GM21526 (cell line): Measurements from ENCODE around the gene MEIOSIN.

Experiments used
- ATAC-seq: cut with Tn5 transposase; IDR thresholded peaks from one replicate; pipeline ENCODE4 v1.9.1; 2021; ENCODE audit warnings: moderate library complexity; ENCODE audit not compliant: unreplicated experiment, low FRiP score

MEIOSIN gene

DNA sequence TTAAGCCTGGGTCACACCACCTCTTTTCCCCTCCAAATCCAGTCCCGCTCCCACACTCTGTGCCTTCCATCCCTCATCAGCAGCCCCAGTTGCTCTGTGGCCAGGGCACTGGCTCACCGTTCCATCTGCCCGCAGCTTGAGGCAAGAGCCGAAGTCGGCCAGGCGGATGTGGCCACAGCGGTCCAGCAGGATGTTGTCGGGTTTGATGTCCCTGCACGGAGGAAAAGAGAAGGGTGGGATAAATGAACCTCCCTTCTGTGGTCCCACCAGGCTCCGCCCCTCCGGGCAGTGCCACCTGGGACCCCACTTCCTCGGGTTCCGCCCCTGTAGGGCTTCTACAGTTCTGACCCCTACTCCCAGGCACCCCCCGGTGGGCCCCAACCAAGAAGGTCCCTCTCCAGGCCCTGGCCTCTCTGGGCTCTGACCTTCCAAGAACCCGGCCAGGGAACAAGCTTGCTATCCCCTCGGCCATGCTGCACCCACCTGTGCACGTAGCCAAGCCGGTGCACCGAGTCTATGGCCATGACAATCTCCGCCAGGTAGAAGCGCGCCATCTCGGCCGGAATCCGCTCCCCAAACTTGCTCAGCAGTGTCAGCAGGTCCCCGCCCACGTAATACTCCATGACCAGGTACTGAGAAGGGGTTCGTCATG is 44.9 kb downstream of the MEIOSIN start:
- no peak for ATAC-seq

DNA sequence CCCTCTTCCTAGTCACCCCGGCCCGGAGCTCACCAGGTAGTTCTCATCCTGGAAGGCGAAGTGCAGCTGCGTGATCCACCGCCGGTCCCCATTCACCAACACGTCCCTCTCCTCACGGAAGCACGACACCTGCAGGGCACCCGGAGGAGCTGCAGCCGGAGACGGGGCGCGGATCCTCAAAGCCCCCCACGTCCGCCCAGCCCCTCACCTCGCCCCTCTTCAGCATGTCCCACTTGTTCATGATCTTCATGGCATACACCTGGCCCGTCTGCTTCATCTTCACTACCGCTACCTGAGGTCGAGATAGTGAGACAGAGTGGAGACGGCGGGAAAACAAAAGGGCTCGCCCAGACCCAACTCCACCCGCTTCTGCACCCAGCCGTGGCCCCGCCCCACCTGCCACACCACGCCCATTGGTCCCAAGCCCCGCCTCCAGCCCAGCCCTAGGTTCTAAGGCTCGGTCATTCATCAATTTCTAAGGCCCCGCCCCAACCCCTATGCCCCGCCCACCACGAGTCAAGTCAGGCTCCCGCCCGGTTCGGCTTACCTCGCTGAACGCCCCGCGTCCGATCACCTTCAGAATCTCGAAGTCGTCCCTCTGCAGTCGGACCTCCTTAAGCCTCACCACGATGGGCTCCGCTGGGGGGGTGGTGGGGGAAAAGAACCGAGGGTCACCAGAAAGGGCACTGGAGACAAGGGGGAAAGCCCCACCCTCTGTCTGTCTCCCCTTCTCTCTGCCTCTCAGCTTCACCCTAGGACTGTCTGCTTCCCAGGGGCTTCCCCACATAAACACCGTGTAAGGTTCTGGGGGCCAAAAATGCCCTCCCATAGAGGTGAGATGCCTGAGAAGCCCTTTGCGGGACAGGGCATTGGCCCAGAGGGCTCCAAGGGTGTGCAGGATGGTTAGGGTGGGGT is 46.2 kb downstream of the MEIOSIN start:
- ATAC-seq: peak; percentile 53

DNA sequence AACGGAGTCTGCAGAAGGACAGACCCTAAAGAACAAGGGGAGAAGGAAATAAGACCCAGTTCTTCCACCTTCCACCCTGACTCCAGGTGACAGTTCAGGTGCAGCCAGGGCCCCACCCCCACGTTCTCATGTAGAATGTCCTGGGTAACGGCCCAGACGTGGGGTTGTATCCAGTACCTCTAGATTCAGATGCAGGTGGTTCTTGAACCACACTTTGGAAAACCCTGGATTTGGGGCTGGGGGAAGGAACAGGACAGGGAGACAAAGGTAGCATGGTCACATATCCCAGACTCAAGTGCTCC is 46.9 kb downstream of the MEIOSIN start:
- ATAC-seq: no peak

DNA sequence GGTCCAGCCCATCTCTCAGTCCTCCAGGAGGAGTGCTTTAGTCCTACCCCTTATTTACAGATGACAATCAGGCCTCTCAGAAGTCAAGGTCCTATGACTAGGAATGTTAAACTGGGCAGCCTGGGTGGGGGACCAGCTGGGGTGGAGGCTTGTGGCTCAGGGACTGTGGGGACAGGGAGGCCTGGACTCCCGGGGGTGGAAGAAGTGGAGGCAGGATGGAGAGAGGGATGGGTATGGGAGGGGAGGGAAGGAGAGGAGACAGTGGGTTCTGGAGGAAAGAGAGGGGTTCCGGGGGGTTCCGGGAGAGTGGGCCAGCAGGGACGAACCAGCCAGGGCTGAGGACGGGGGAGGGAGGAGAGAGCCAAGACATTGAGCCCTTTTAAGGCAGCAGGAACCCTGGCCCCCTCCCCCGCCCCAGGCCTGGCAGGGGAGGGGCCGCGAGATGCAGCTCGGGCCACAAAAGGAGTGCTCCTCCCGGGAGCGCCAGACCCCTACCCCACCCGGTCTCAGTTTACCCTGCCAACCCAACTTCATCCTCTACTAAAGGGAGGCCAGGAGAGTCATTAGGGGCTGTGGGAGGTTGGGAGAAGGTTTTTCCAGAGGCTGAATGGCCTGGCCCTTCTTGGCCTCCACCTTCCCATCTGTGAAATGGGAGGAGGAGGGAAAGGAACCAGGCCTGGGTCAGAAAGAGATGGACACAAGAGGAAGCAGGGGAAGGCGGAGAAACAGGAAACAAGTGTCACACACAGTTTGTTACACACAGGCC is 47.4 kb downstream of the MEIOSIN start:
- no peak for ATAC-seq

DNA sequence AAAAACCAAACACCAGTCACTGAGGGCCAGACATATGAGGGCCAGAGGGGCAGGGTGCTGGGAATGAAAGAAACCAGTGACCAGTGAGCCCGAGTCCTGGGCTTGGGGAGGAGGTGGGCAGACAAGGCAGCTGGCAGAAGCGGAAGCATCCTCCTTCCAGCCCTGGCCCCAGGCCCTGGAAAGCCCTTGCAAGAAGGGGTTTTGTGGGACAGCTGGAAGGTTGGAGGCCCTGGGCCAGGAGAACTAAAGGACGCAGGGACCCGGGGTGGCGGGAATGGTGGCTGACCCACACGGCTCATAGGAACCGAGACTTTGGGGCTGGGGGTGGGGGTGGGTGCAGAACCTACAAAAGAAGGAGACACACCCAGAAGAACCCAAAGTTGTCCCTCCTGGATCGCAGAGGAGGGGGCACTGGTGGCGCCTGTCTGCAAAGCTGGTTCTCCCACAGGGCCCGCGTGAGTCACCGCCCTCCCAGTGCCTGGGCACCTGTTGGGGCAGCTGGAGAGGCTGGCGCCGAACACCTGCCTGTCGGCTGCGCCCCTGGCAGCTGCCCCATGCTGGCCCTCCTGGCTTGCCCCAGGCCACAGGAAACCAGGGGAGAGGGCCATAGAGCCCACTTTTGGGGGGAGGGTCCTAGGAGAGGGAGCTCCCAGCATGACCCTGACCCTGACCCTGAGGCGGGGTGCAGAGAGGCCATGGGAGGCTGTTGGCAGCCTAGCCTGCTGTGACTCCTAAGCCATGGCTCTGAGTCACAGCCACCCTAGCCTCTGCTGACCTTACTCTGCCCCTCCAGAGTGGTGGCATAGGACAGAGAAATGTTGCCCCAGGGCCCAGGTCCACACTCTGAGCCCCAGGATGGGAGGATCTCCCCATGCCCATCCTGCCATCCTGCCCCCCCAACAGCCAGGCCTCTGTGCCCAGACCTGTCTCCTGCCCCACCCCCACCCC is 48.2 kb downstream of the MEIOSIN start:
- ATAC-seq: no peak

DNA sequence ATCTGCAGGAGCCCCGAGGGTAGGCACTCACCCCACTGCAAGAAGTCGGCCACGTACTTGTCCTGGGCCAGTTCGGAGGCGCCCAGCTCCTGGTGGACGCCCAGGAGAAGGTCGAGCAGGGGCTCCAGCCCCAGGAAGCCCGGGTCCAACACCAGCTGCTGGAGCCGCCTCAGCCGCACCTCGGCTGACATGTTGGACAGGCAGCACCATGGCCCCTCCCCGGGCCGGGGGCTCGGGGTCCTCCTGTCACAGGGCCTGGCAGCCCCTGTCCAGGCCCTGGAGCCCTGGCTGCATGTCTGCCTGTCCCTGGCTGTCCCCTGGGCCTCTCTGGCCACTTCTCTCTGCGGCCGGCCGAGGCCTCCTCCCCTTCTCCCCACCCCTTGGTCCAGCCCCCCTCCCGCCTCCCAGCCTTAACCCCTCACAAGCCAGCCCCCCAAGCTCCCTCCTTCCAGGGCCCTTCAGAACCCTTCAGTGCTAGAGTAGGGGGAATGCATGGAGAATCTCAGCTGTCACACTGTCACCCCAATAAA is 49.0 kb downstream of the MEIOSIN start, which contains the start of gene DMPK:
DMPK (minus strand) TSS at position 329 of the 530 bp plus-strand sequence; CDS start at position 191, 138 bp downstream.
- no peak for ATAC-seq

DNA sequence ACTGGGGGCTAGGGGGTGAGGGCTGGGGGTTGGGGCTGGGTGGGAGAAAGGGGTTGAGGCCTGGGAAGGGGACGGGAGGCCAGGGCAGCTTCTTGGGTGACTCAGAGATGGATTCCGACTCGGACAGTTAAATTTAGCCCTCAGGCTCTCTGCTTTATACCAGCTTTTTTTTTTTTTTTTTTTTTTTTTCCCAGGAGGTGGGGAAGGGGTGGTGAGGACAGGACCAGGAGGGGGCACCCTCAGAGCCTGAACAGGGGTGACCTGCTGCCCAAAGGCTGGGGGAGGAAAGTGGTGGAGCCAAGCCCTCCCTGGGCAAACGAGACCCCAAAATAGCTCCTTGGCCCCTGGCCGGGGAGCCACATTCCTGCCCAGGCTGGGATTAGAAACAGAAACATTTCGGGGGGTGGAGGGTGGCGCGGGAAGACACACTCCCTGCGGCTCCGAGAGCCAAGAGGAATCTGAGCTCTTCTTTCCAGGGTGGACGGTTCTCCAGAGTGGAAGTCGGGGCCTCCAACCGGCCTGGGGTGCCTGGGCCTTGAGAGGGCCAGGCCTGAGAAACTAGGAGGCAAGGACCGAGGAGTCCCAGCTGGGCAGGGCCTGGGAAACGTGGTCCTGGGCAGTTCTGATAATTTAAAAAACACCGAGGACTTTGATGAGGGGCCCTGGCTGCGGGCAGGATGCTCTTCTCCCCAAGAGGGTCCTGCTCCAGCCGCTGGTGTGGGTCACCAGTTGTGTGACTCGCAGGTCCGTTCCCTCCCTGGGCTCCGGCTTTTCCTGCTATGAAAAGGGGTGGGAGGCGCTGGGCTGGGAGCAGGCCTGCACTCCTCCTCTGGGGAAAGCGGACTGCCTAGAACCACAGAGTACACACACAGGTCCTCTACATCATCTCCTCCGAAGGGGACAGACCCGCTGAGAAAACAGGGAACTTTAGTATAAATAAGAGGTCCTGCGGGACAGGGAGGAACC is 49.9 kb downstream of the MEIOSIN start:
- ATAC-seq: no peak

DNA sequence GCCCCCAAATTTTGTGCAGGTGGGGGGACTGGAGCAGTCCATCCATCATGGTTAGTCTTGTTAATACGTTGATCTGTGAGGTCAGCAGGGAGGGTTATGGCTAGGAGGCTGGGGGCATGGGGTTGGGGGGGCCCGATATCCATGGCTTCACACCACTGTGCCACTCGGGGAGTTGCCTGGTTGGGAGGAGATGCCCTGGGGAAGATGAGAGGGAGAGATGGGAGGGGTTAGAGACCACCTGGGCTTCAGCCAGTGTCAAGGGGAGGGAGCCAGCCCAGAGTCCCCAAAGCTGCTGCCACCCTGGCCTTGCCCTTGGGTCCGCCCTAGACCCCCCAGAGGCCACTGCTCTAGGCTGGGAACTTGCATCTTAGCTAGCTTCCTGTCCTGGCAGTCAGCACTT is 50.9 kb downstream of the MEIOSIN start:
- ATAC-seq: no peak

DNA sequence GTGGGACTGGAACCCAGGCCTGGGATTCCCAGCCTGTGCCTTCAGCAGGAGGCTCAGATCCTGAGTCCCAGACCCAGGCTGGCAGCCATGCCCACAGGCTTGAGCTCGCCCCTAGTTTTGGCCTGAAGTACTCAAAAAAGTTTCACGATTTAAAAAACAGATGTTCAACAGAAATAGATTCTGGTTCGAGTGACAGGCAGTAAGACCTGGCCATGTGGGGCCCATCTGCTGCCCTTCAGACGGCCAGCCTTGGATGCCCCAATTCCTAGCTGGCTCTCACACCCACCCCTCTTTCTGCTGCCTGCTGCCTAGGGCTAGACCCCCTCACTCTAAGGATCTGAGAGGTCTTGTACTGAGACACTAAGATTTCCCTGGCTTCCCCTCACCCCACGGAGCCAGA is 51.9 kb downstream of the MEIOSIN start:
- ATAC-seq: no peak

DNA sequence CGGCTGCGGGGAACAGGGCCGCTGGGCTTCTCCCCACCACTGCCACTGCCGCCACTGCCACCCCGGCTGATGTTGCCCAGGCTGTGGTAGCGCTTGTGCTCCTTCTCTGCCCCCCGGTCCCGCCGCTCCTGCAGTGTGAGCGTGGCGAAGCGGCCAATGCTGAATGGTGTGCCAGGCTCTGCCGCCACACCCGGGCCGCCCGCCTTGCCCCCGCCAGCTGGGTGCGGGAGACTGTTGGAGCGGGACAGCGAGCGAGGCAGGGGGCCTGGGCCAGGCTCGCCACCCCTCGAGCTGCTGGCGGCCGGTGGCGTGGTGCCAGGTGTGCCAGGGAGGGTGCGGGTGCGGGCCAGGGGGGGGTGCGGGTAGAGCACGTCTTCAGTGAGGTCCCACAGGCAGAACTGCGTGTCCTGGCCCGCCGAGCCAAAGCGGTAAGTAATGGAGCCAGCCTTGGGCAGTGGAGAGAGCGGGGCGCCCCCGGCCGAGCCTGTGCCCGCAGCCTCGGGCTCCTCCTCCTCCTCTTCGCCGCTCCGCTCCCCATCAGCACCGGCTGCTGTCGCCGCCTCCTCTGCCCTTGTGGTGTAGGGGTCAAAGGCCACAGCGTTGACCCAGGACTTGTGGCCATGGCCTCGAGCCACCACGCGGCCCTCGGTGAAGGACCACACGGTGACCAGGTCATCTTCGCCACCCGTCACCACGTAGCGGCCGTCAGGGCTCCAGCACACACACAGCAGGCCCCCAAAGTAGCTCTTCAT is 52.7 kb downstream of the MEIOSIN start:
- no peak for ATAC-seq

DNA sequence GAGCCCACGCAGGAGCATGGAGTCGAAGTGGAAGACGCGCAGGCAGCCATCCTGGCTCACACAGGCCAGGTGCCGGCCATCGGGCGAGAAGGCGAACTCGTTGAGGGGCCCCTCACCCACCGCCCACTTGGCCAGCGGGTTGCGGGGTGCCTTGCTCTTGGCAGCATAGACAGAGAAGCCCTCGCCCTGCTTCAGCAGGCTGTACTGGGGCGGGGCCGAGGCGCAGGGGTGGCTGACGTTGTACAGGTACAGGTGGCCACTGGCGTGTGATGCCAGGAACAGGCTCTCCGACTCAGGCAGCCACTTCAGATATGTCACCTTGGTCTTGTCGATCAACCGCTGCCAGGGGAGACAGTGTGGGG is 53.3 kb downstream of the MEIOSIN start:
- ATAC-seq: no peak

DNA sequence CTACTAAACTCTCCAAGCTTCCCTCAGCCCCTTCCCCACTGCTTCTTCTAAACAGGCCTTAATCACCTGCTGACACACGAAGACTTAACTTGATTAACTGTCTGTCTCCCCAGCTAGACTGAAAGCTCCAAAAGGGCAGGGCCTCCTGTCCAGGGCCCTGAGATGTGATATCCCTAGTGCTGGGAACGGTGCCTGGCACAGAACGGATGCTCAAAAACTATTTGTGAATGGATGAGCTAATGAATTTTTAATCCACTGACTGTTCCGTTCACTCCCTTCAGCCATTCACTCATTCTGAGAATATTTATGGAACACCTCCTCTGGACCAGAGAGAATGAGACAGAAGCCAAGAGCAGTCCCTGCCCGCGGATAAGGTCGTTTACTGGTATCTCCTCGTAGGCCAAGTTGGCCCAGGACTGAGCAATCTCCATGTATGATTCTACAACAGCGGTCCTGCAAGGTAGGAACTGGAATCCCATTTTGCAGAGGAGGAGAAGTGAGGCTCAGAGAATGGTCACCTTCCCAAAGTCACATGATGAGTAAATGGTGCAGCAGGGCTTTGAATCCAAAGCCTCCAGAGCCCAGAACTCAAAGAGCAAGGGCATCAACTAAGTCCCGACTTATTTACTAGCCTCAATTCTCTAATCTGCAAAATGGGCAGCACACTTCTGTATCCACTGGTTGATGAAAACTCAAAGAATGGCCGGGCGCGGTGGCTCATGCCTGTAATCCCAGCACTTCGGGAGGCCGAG is 56.0 kb downstream of the MEIOSIN start:
- no peak for ATAC-seq

DNA sequence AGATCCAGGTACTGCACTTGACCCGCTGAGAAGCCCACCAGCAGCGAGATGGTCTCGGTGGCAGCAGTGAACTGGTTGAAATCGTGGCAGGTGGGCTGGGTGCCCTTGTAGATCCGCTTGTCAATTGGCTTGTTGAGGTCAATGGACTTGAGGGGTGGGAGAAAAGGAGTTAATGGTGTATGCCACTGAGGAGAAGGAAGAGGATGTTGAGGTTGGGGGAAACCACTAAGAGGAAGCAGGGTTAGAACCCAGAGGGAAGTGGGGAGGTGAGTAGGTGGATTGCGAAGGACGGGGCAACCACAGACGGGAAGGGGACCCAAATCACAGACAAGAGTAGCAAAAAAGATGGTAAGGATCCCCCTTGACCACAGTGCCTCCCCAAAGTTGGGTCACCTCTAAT is 57.7 kb downstream of the MEIOSIN start:
- no peak for ATAC-seq

DNA sequence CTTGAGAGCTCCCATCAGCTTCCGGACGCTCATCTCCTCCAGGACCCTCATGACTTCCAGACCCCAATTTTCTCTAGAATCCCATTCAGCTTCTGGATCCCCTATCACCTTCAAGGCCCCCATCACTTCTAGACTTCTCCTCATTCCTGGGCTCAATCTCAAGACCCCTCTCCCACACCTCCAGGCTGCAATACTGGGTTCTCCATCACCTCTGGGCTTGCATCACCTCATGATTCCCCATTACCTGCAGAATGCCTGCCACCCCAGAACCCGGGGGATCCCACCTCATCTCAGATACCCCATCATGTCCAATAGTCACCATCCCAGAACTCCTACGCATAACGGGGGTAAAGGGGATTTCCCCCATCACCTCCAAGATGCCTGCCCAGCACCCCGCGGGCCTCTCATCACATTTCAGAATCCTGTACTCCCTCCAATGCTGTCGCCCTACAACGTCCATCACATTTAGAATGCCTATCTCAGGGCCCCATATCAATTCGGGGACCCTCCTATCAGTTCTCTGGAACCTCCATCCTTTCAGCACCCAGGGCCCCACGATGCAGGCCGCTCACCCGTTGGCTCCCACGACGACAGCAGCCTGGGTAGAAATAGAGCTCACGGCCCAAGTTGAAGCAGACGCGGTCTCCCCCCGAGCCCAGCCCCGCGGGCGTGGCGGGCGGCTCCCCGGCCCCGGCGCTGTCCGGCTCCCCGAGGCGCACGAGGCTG is 58.7 kb downstream of the MEIOSIN start:
- no peak for ATAC-seq

DNA sequence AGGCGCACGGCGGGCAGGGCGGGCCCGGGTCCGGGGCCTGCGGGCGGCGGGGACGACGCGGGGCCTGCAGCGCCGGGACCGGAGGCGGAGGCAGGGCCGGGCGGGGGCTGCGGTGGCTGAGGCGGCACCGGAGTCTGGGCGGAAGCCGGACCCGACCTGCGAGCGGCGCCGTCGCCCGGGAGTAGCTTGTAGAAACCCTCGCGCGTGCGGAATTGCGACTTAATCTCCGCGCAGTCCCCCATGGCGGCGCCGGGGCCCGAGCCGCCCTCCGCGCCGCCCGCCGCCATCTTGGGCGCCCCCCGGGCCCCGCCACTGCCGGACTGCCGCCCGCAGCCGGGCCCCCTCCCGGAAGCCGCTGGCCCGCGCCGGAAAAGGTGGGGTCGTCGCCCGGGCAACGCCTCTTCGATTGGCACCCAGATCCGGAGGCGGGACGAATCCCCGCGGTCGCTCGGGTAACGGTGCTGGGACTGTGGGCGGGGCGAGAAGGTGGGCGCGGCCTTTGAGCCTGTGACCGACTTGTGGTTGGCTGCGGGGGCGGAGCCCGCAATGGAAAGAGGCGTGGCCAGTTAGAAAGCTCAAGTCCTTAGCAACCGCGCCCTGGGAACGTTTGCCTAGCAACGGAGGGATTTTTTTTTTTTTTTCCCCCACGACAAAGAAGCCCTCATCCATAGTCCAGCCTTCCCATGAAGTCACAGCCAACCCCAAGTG is 59.4 kb downstream of the MEIOSIN start, which contains the start of gene DMWD:
DMWD (minus strand) TSS at position 376 of the 708 bp plus-strand sequence; CDS start at position 287, 89 bp downstream.
- peak; percentile 73 for ATAC-seq

DNA sequence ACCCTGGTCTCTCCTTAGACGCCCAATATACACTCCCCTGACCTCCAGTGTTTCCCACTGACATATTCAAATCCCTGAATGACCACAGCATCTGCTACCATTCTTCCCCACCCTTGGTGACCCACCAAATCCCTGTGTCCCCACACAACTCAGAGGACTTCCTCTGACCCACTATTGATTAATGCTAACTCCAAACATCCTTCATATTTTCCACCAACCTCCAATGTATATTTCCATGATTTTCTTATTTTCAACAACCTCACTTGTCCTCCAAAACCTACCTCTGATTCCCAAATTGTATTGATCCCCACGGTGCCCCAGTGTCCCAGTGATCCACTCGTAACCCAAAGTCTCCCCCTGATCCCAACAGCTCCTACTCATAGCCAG is 59.9 kb downstream of the MEIOSIN start:
- no peak for ATAC-seq
